MCF 10A (cell line): ENCODE data around the gene VSTM2B. TPM values are rescaled to one million over a fixed set of nuclear protein-coding genes. Genes with fewer than 3 reads are reported as not detected.

Experiments
- BruUV-seq: library from RNA; stranded (reverse); fragments of 400-500 nt; replicated peaks from 2 replicates; lab custom pipeline; 2021; lab: Mats Ljungman, UMichigan
- CTCF ChIA-PET: fragments of 300-600 bp; sonication (Branson Sonifier 250); formaldehyde crosslinking; extraction: SDS; loops from one replicate; lab custom pipeline; 2021; ENCODE audit warnings: antibody characterized with exemption, inconsistent platforms; lab: Yijun Ruan, JAX
- POLR2A ChIA-PET: fragments of 300-600, 350-650 bp; sonication (Branson Sonifier 250); formaldehyde crosslinking; extraction: SDS; loops from one replicate; lab custom pipeline; 2020; ENCODE audit warnings: antibody characterized with exemption, inconsistent platforms; lab: Yijun Ruan, JAX
- DNase-seq: peaks from one replicate; pipeline ENCODE4 v3.0.0-alpha.2; 2018; ENCODE audit not compliant: unreplicated experiment
- H3K27ac Mint-ChIP-seq: one replicate; pipeline ENCODE4 v1.8.0; 2022; ENCODE audit warnings: mild to moderate bottlenecking, low read depth, mixed read lengths; ENCODE audit not compliant: unreplicated experiment
- H3K27me3 Mint-ChIP-seq: one replicate; pipeline ENCODE4 v1.8.0; 2022; ENCODE audit warnings: mixed read lengths; ENCODE audit not compliant: insufficient read depth, unreplicated experiment
- H3K36me3 Mint-ChIP-seq: one replicate; pipeline ENCODE4 v1.8.0; 2022; ENCODE audit warnings: mild to moderate bottlenecking, moderate library complexity, mixed read lengths; ENCODE audit not compliant: insufficient read depth, unreplicated experiment
- H3K4me1 Mint-ChIP-seq: one replicate; pipeline ENCODE4 v1.8.0; 2022; ENCODE audit warnings: mixed read lengths; ENCODE audit not compliant: insufficient read depth, unreplicated experiment
- H3K4me3 Mint-ChIP-seq: one replicate; pipeline ENCODE4 v1.8.0; 2022; ENCODE audit warnings: mild to moderate bottlenecking, moderate library complexity, mixed read lengths; ENCODE audit not compliant: unreplicated experiment
- H3K9me3 Mint-ChIP-seq: one replicate; pipeline ENCODE4 v1.8.0; 2022; ENCODE audit warnings: mixed read lengths; ENCODE audit not compliant: unreplicated experiment
- intact Hi-C: fragments of 100-400 bp; cut with micrococcal nuclease; formaldehyde crosslinking; loops from 2 replicates; pipeline ENCODE4 v1.14.1; 2022
- total RNA-seq: library from RNA; stranded (reverse); gene quantifications from 2 replicates; pipeline ENCODE4 v1.2.3, GENCODE V29; 2022
- TF ChIP-seq, protein P1 (sequence below): fragments of 200-600 bp; IDR thresholded peaks from one replicate; pipeline ENCODE4 v1.8.0; 2022; ENCODE audit warnings: antibody characterized with exemption, mild to moderate bottlenecking; ENCODE audit not compliant: unreplicated experiment

VSTM2B gene
- total RNA-seq, 1 experiment from 2014 or later = not detected

DNA sequence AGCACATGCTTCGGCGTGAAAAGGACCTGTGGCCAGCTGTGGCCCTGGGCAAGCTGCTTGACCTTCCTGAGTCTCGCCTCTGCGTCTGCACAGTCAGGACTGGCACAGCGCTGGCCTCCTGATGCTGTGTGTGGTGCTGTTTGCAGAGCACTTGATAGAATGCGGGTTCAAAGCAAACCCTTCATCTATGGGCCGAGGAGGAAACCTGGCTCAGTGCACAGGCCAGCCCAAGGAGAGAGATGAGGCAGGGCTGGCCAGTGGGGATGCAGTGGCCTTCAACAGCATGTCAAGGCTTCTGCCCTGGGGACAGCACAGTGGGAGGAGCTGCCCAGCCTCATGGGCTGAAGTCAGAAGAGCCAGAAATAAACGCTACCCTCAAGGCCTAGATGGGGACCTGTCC is 21.3 kb upstream of the VSTM2B start:
- ChIA-PET POLR2A (no interaction called here), CTCF (interaction anchor here (0.7 kb wide), 1 partner anchor 1952 kb away, joined by 3 read pairs; no protein-coding TSS in a partner anchor)
- no peak for DNase-seq
- TF ChIP-seq, protein P1, sequence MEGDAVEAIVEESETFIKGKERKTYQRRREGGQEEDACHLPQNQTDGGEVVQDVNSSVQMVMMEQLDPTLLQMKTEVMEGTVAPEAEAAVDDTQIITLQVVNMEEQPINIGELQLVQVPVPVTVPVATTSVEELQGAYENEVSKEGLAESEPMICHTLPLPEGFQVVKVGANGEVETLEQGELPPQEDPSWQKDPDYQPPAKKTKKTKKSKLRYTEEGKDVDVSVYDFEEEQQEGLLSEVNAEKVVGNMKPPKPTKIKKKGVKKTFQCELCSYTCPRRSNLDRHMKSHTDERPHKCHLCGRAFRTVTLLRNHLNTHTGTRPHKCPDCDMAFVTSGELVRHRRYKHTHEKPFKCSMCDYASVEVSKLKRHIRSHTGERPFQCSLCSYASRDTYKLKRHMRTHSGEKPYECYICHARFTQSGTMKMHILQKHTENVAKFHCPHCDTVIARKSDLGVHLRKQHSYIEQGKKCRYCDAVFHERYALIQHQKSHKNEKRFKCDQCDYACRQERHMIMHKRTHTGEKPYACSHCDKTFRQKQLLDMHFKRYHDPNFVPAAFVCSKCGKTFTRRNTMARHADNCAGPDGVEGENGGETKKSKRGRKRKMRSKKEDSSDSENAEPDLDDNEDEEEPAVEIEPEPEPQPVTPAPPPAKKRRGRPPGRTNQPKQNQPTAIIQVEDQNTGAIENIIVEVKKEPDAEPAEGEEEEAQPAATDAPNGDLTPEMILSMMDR = no peak
- Mint-ChIP-seq H3K27me3 (no peaks in the 10 kb centered on the region), H3K4me3 (no peak overlapping the region), H3K9me3 (no peaks in the 10 kb centered on the region), H3K36me3 (no peaks in the 10 kb centered on the region), H3K4me1 (no peaks in the 10 kb centered on the region), H3K27ac (no peak overlapping the region)
- intact Hi-C loops = no loop called here
- BruUV-seq = no TSS peak

DNA sequence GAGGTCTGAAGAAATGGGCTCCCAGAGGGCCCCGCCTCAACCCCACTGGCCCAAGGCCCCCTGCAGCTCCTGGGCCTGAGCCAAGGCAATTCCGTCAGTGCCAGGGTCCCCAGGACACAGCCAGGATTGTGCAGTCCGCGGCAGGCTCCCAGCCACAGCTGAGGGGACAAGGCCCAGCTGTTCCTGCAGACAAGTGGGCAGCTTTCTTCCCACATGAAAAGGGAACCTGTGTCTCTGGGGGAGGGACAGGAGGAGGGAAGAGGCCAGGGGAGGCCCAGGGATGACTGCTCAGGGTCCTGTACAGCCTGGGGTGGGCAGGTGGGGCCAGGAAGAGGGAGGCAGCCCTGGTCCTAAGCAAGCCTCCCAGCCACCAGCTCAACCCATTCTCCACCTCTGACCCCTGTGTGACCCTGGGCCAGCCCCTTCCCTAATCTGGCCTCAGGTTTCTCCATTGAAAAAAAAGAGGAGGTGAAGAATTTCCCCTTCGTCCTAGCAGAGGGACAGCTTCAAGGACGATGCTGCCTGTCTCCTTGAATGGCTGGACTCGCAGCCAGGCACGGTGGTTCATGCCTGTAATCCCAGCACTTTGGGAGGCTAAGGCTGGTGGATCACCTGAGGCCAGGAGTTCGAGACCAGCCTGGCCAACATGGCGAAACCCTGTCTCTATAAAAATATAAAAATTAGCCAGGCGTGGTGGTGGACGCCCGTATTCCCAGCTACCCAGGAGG is 20.5 kb upstream of the VSTM2B start:
- no TSS peak for BruUV-seq
- intact Hi-C loops = no loop called here
- Mint-ChIP-seq H3K4me1 (no peaks in the 10 kb centered on the region), H3K36me3 (no peaks in the 10 kb centered on the region), H3K4me3 (no peak overlapping the region), H3K27ac (no peak overlapping the region), H3K9me3 (no peaks in the 10 kb centered on the region), H3K27me3 (no peaks in the 10 kb centered on the region)
- TF ChIP-seq, protein P1 = no peak
- DNase-seq = no peak
- POLR2A ChIA-PET = no interaction called here
- CTCF ChIA-PET = interaction anchor here (0.7 kb wide), 1 partner anchor 1951 kb away, joined by 3 read pairs; no protein-coding TSS in a partner anchor

DNA sequence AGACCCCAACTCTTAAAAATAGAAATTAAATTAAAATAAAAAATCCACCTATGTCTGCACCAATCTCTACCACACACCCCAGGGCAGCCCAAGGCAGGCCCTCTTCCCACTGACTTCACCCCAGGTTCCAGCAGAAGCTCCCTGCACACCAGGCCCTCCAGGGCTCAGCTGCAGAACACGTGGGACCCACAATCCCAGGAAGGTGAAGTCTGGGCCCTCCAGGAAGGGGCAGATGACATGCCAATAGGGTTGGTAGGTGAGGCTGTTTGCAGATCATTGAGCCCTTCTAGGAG is 19.2 kb upstream of the VSTM2B start:
- TF ChIP-seq, protein P1 = no peak
- H3K27me3 Mint-ChIP-seq = no peaks in the 10 kb centered on the region
- H3K27ac Mint-ChIP-seq = no peak overlapping the region
- H3K9me3 Mint-ChIP-seq = peaks cover 4% of the 10 kb centered on the region
- DNase-seq = no peak
- intact Hi-C loops = no loop called here
- no TSS peak for BruUV-seq
- H3K4me1 Mint-ChIP-seq = no peaks in the 10 kb centered on the region
- ChIA-PET POLR2A (no interaction called here), CTCF (no interaction called here)
- no peak overlapping the region for H3K4me3 Mint-ChIP-seq
- no peaks in the 10 kb centered on the region for H3K36me3 Mint-ChIP-seq

DNA sequence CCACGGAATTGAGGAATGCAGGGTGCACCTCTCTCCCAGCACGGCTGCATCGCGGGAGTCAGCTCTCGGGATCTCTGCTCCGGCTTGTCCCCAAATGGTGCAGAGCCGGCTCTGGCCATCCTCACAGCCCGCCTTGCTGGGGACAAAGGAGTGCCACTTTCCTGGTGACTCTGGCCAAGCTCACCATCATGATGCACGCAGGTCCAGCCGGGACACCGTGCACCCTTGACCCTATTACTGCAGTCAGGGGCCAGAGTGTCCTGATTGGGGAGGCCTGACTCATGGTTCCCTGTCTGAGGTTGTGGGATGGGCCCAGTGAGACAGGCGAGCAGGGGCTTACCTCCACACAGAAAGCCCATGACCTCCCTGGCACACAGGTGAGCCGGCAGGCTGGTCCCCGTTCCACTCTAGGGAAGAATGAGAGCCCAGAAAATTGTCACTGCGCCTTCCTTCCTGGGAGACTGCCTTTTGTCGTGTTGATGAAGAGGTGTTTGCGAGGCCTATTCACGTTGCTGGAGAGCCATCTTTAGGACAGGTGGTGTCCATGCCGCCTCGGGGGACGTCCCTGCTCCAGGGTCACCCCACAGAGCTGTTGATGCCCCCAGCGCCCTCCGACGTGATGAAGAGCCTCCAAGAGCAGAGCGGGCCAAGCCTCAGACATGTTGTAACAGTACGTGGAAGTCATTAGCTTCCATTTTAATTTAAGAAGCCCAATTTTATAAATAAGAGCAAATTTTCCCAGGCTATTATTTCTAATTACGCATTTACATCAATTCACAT is 18.5 kb upstream of the VSTM2B start:
- ChIA-PET POLR2A (no interaction called here), CTCF (no interaction called here)
- Mint-ChIP-seq H3K36me3 (no peaks in the 10 kb centered on the region), H3K27me3 (no peaks in the 10 kb centered on the region), H3K4me3 (no peak overlapping the region), H3K9me3 (peaks cover 11% of the 10 kb centered on the region), H3K4me1 (no peaks in the 10 kb centered on the region), H3K27ac (no peak overlapping the region)
- DNase-seq = no peak
- intact Hi-C loops = no loop called here
- TF ChIP-seq, protein P1 = no peak
- BruUV-seq = no TSS peak
